HG03575 (cell line): Measurements from ENCODE around the gene CYP3A7.
"Not testable (repeated sequence)": the region's sequence is repeated elsewhere in the genome, so short reads cannot be mapped to it uniquely, and the experiment has no call there.

Experiments
- ATAC-seq: cut with Tn5 transposase; IDR thresholded peaks from one replicate; pipeline ENCODE4 v1.9.1; 2021; ENCODE audit not compliant: unreplicated experiment, insufficient number of reproducible peaks, low FRiP score; ENCODE audit errors: extremely low read depth

CYP3A7 gene

GRCh38 chr7:99677648-99678045 lies 57.3 kb downstream of the CYP3A7 start:
- ATAC-seq: no peak

- ATAC-seq: no peak
Observed at GRCh38 chr7:99677013-99677647, 57.9 kb downstream of the CYP3A7 start.

- no peak for ATAC-seq
Observed at GRCh38 chr7:99674995-99675742, 59.8 kb downstream of the CYP3A7 start.

GRCh38 chr7:99672573-99672972 lies 62.4 kb downstream of the CYP3A7 start:
- ATAC-seq: no peak

- ATAC-seq: no peak
Observed at GRCh38 chr7:99669782-99670181, 65.2 kb downstream of the CYP3A7 start.

GRCh38 chr7:99668541-99668940 lies 66.5 kb downstream of the CYP3A7 start:
- ATAC-seq: no peak

GRCh38 chr7:99667179-99667578 lies 67.8 kb downstream of the CYP3A7 start:
- no peak for ATAC-seq

GRCh38 chr7:99666013-99666395 lies 69.0 kb downstream of the CYP3A7 start:
- ATAC-seq: no peak

- no peak for ATAC-seq
Observed at GRCh38 chr7:99665312-99666012, 69.5 kb downstream of the CYP3A7 start.

- ATAC-seq: not testable (repeated sequence)
Observed at GRCh38 chr7:99657879-99658278, 77.1 kb downstream of the CYP3A7 start.
